DND-41 (cell line): ENCODE results near the gene TTC5.

Source experiments
- EZH2 ChIP-seq: IDR thresholded peaks from 3 replicates; pipeline ENCODE4 v1.6.1; 2012; ENCODE audit warnings: borderline replicate concordance, low read depth, mild to moderate bottlenecking, moderate library complexity, low read length, inconsistent platforms; ENCODE audit not compliant: severe bottlenecking
- TF ChIP-seq, protein P1 (sequence below): IDR thresholded peaks from 2 replicates; pipeline ENCODE4 v1.5.1; 2012; ENCODE audit warnings: borderline replicate concordance, low read length, moderate library complexity, mild to moderate bottlenecking; ENCODE audit not compliant: poor library complexity, severe bottlenecking; ENCODE audit errors: extremely low read depth

DNA sequence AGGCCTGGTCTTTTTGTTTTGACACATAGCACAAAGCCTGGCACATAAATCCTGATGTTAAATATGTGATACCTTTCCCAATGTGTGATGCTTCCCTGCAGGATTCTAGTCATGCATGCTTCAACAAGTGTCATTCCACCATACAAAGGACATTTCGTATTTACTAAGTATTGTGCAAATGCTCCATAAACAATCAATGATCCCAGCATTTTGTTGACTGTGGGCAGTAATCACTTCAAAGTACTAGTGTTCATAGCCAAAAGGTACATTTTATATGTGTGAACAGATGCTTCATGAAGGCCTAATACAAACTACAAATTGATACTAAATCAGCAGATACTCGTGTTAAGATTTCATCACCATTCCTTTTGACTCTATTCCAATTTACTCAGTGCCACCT, 23.0 kb upstream of the TTC5 start:
- TF ChIP-seq, protein P1, sequence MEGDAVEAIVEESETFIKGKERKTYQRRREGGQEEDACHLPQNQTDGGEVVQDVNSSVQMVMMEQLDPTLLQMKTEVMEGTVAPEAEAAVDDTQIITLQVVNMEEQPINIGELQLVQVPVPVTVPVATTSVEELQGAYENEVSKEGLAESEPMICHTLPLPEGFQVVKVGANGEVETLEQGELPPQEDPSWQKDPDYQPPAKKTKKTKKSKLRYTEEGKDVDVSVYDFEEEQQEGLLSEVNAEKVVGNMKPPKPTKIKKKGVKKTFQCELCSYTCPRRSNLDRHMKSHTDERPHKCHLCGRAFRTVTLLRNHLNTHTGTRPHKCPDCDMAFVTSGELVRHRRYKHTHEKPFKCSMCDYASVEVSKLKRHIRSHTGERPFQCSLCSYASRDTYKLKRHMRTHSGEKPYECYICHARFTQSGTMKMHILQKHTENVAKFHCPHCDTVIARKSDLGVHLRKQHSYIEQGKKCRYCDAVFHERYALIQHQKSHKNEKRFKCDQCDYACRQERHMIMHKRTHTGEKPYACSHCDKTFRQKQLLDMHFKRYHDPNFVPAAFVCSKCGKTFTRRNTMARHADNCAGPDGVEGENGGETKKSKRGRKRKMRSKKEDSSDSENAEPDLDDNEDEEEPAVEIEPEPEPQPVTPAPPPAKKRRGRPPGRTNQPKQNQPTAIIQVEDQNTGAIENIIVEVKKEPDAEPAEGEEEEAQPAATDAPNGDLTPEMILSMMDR, result no peak
- TF ChIP-seq EZH2, result no peak
